HG02884 (cell line): Measurements from ENCODE around the gene SYCP3.
A peak's percentile ranks its signal among the peaks of the same experiment; 100 is the strongest.
"Not testable (repeated sequence)": the region's sequence is repeated elsewhere in the genome, so short reads cannot be mapped to it uniquely, and the experiment has no call there.

Experiments
- ATAC-seq: cut with Tn5 transposase; IDR thresholded peaks from one replicate; pipeline ENCODE4 v1.9.1; 2021; ENCODE audit warnings: mild to moderate bottlenecking, moderate library complexity; ENCODE audit not compliant: unreplicated experiment

SYCP3 gene

GRCh38 chr12:101761350-101761749 lies 22.1 kb upstream of the SYCP3 start:
- no peak for ATAC-seq

- ATAC-seq = no peak
These were observed 20.3 kb upstream of the SYCP3 start for GRCh38 chr12:101759396-101760047.

GRCh38 chr12:101750152-101750551 lies 10.9 kb upstream of the SYCP3 start:
- no peak for ATAC-seq

GRCh38 chr12:101749657-101750056 lies 10.4 kb upstream of the SYCP3 start:
- no peak for ATAC-seq

- no peak for ATAC-seq
These were observed 9.6 kb upstream of the SYCP3 start for GRCh38 chr12:101748907-101749306.

- ATAC-seq = no peak
These were observed 8.4 kb upstream of the SYCP3 start for GRCh38 chr12:101747697-101748096.

- ATAC-seq = no peak
These were observed 7.4 kb upstream of the SYCP3 start for GRCh38 chr12:101746661-101747060.

- ATAC-seq = no peak
These were observed 6.9 kb upstream of the SYCP3 start for GRCh38 chr12:101746196-101746595.

GRCh38 chr12:101745481-101745880 lies 6.2 kb upstream of the SYCP3 start:
- ATAC-seq = no peak

- peak; percentile 97 for ATAC-seq
These were observed 4.6 kb upstream of the SYCP3 start for GRCh38 chr12:101743724-101744472.

GRCh38 chr12:101743242-101743641 lies 4.0 kb upstream of the SYCP3 start:
- ATAC-seq = no peak

- no peak for ATAC-seq
These were observed 1.7 kb upstream of the SYCP3 start for GRCh38 chr12:101740980-101741379.

GRCh38 chr12:101740566-101740965 lies 1.3 kb upstream of the SYCP3 start:
- ATAC-seq = no peak

GRCh38 chr12:101737476-101737875 lies 1.8 kb downstream of the SYCP3 start:
- no peak for ATAC-seq

GRCh38 chr12:101734482-101734881 lies 4.8 kb downstream of the SYCP3 start:
- not testable (repeated sequence) for ATAC-seq

- ATAC-seq = no peak
These were observed 6.1 kb downstream of the SYCP3 start for GRCh38 chr12:101733166-101733565.

GRCh38 chr12:101732318-101732717 lies 6.9 kb downstream of the SYCP3 start:
- ATAC-seq = no peak

- ATAC-seq = no peak
These were observed 9.4 kb downstream of the SYCP3 start for GRCh38 chr12:101729842-101730241.

- no peak for ATAC-seq
These were observed 12.2 kb downstream of the SYCP3 start for GRCh38 chr12:101727098-101727497.

- no peak for ATAC-seq
These were observed 16.9 kb downstream of the SYCP3 start for GRCh38 chr12:101722392-101722791.

- ATAC-seq = no peak
These were observed 19.1 kb downstream of the SYCP3 start for GRCh38 chr12:101720118-101720517.

- ATAC-seq = no peak
These were observed 19.7 kb downstream of the SYCP3 start for GRCh38 chr12:101719566-101719965.
